OCI-LY3 (cell line): Measurements from ENCODE around the gene KCNN3.

Experiments
- EZH2phosphoT487 ChIP-seq: fragments of 200-600 bp; shearing (Covaris generic); IDR thresholded peaks from 2 replicates; pipeline ENCODE4 v1.6.1; 2018; ENCODE audit warnings: antibody characterized with exemption, mixed run types, low read depth
- TF ChIP-seq, protein P1 (sequence below): fragments of 200-600, 300-600 bp; sonication (generic); IDR thresholded peaks from 2 replicates; pipeline ENCODE4 v1.5.1; 2014; ENCODE audit warnings: antibody characterized with exemption, low read length, low read depth

GRCh38 chr1:154745286-154745731 lies 124.8 kb downstream of the KCNN3 start:
- TF ChIP-seq, protein P1, sequence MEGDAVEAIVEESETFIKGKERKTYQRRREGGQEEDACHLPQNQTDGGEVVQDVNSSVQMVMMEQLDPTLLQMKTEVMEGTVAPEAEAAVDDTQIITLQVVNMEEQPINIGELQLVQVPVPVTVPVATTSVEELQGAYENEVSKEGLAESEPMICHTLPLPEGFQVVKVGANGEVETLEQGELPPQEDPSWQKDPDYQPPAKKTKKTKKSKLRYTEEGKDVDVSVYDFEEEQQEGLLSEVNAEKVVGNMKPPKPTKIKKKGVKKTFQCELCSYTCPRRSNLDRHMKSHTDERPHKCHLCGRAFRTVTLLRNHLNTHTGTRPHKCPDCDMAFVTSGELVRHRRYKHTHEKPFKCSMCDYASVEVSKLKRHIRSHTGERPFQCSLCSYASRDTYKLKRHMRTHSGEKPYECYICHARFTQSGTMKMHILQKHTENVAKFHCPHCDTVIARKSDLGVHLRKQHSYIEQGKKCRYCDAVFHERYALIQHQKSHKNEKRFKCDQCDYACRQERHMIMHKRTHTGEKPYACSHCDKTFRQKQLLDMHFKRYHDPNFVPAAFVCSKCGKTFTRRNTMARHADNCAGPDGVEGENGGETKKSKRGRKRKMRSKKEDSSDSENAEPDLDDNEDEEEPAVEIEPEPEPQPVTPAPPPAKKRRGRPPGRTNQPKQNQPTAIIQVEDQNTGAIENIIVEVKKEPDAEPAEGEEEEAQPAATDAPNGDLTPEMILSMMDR = no peak
- TF ChIP-seq EZH2phosphoT487 = no peak
